ENCODE data around the gene FOSL2.

- TF ChIP-seq CTCF (IDR thresholded peaks at IDR 0.05), result no peak
- no peak for TF ChIP-seq POLR2A (IDR thresholded peaks at IDR 0.05)
These were observed 47.1 kb downstream of the FOSL2 start for GRCh38 chr2:28439763-28440162.

All from Peyer's patch (tissue), 4 donors.